UCSD-AML1 (cell line): ENCODE data around the gene KIAA1755.

Source experiments
- DNase-seq: peaks from one replicate; lab custom pipeline; 2025; ENCODE audit not compliant: unreplicated experiment; lab: John Stamatoyannopoulos, UW

The KIAA1755 gene

GRCh38 chr20:38260378-38261053, at the start of gene KIAA1755:
KIAA1755 (minus strand) TSS chr20:38260735; CDS start chr20:38260500, 235 bp downstream.
- DNase-seq, result no peak

- DNase-seq, result no peak
Observed at GRCh38 chr20:38308447-38308846, 47.9 kb upstream of the KIAA1755 start.

GRCh38 chr20:38308047-38308438, 47.5 kb upstream of the KIAA1755 start:
- no peak for DNase-seq

- peak; percentile 36 for DNase-seq
Observed at GRCh38 chr20:38307371-38308046, 47.0 kb upstream of the KIAA1755 start.

- no peak for DNase-seq
Observed at GRCh38 chr20:38306379-38306778, 45.8 kb upstream of the KIAA1755 start.

GRCh38 chr20:38305541-38305940, 45.0 kb upstream of the KIAA1755 start:
- DNase-seq, result no peak

- peak; percentile 74 for DNase-seq
Observed at GRCh38 chr20:38304845-38305447, 44.4 kb upstream of the KIAA1755 start.

GRCh38 chr20:38303908-38304379, 43.4 kb upstream of the KIAA1755 start, which contains the start of gene BPI:
BPI (plus strand) TSS chr20:38304156; CDS start chr20:38304224, 68 bp downstream.
- peak; percentile 90 for DNase-seq

- DNase-seq, result no peak
Observed at GRCh38 chr20:38302786-38303185, 42.3 kb upstream of the KIAA1755 start.

- DNase-seq, result no peak
Observed at GRCh38 chr20:38301309-38301708, 40.8 kb upstream of the KIAA1755 start.

GRCh38 chr20:38300438-38300837, 39.9 kb upstream of the KIAA1755 start:
- DNase-seq, result no peak

- DNase-seq, result no peak
Observed at GRCh38 chr20:38299963-38300362, 39.4 kb upstream of the KIAA1755 start.

- DNase-seq, result peak; percentile 42
Observed at GRCh38 chr20:38298768-38299288, 38.3 kb upstream of the KIAA1755 start.

- no peak for DNase-seq
Observed at GRCh38 chr20:38297916-38298674, 37.6 kb upstream of the KIAA1755 start.

GRCh38 chr20:38296433-38296832, 35.9 kb upstream of the KIAA1755 start:
- DNase-seq, result no peak

- no peak for DNase-seq
Observed at GRCh38 chr20:38295811-38296210, 35.3 kb upstream of the KIAA1755 start.

- DNase-seq, result no peak
Observed at GRCh38 chr20:38294076-38294591, 33.6 kb upstream of the KIAA1755 start.

- DNase-seq, result no peak
Observed at GRCh38 chr20:38293491-38294065, 33.0 kb upstream of the KIAA1755 start.

- DNase-seq, result no peak
Observed at GRCh38 chr20:38291966-38292365, 31.4 kb upstream of the KIAA1755 start.
